ENCODE results near the gene PLEKHA3. TPM values are rescaled to one million over a fixed set of nuclear protein-coding genes. Genes with fewer than 3 reads are reported as not detected.

PLEKHA3 gene
- total RNA-seq, 1 experiment from 2014 or later = 26.8 TPM

DNA sequence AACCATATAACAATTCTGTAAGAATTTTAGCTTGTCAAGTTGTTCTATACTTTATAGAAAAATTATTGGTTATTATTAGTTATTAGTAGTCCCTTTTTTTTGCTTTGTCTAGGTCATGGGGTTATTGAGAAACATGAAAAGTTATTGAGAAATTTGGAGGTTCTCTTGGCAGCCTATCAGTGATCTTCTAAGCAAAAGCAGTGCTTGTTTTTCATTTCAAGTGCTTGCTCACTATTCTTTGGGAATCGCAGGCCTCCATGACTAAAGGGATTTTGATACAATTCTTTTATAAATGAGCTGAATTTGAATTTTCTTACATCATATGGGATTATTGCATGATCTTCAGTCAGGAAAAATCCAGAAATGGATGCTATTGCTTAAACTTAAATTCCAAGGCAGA, 25.8 kb downstream of the PLEKHA3 start:
- ChIA-PET RAD21 (ENCODE audit: low non-redundant PET in 1 of 2, low total read pairs in 2 of 2, uncharacterized antibody in 2 of 2, unreplicated experiment in 2 of 2) (no interaction called here), POLR2A (interaction anchor here (1.4 kb wide), 1 partner anchor 11 kb away, joined by 3 read pairs; no protein-coding TSS in a partner anchor), CTCF (no interaction called here)
- TF ChIP-seq RAD21 (IDR thresholded peaks at IDR 0.05; ENCODE audit: low read depth) = no peak
- no peak for TF ChIP-seq EZH2phosphoT487 (IDR thresholded peaks at IDR 0.05; ENCODE audit: borderline replicate concordance)
- TF ChIP-seq TCF7L2 (IDR thresholded peaks at IDR 0.05; ENCODE audit: borderline replicate concordance, extremely low read depth, insufficient read depth, insufficient read length) = no peak
- no peak for TF ChIP-seq FOSL1 (IDR thresholded peaks at IDR 0.05; ENCODE audit: low read depth)
- no peak for TF ChIP-seq SIN3A (IDR thresholded peaks at IDR 0.05; ENCODE audit: low read depth)
- no peak for TF ChIP-seq CTCF (IDR thresholded peaks at IDR 0.05 in 2 of 3, conservative IDR thresholded peaks at IDR 0.05 in 1 of 3; ENCODE audit: borderline replicate concordance in 1 of 3, insufficient read depth in 1 of 3, low read depth in 2 of 3, low read length in 2 of 3)
- no peak for TF ChIP-seq SP1 (IDR thresholded peaks at IDR 0.05; ENCODE audit: low read depth)
- TF ChIP-seq CEBPB (IDR thresholded peaks at IDR 0.05; ENCODE audit: low read depth) = no peak
- no peak for TF ChIP-seq YY1 (IDR thresholded peaks at IDR 0.05; ENCODE audit: extremely low read depth, insufficient replicate concordance, low read depth, low read length)
- TF ChIP-seq SRF (IDR thresholded peaks at IDR 0.05; ENCODE audit: low read depth) = no peak
- TF ChIP-seq ZFX (IDR thresholded peaks at IDR 0.05) = no peak
- no peak for TF ChIP-seq EGR1 (IDR thresholded peaks at IDR 0.05; ENCODE audit: low read depth)
- TF ChIP-seq ELF1 (IDR thresholded peaks at IDR 0.05; ENCODE audit: borderline replicate concordance, low read depth) = no peak
- TF ChIP-seq CBX3 (IDR thresholded peaks at IDR 0.05; ENCODE audit: low read depth) = no peak
- no peak for TF ChIP-seq ZNF274 (IDR thresholded peaks at IDR 0.05; ENCODE audit: low read depth, low read length)
- no peak for TF ChIP-seq ATF3 (IDR thresholded peaks at IDR 0.05)
- TF ChIP-seq, protein P1, sequence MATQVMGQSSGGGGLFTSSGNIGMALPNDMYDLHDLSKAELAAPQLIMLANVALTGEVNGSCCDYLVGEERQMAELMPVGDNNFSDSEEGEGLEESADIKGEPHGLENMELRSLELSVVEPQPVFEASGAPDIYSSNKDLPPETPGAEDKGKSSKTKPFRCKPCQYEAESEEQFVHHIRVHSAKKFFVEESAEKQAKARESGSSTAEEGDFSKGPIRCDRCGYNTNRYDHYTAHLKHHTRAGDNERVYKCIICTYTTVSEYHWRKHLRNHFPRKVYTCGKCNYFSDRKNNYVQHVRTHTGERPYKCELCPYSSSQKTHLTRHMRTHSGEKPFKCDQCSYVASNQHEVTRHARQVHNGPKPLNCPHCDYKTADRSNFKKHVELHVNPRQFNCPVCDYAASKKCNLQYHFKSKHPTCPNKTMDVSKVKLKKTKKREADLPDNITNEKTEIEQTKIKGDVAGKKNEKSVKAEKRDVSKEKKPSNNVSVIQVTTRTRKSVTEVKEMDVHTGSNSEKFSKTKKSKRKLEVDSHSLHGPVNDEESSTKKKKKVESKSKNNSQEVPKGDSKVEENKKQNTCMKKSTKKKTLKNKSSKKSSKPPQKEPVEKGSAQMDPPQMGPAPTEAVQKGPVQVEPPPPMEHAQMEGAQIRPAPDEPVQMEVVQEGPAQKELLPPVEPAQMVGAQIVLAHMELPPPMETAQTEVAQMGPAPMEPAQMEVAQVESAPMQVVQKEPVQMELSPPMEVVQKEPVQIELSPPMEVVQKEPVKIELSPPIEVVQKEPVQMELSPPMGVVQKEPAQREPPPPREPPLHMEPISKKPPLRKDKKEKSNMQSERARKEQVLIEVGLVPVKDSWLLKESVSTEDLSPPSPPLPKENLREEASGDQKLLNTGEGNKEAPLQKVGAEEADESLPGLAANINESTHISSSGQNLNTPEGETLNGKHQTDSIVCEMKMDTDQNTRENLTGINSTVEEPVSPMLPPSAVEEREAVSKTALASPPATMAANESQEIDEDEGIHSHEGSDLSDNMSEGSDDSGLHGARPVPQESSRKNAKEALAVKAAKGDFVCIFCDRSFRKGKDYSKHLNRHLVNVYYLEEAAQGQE (IDR thresholded peaks at IDR 0.05; ENCODE audit: low read depth) = no peak
- ATAC-seq (no peak), DNase-seq (ENCODE audit: low read depth, low spot score) (no peak)
- Histone ChIP-seq H3K9me3 (ENCODE audit: control insufficient read depth in 1 of 2, insufficient read depth in 1 of 2, low read depth in 1 of 2, low read length in 2 of 2) (no peaks in the 10 kb centered on the region), H3K4me1 (ENCODE audit: control insufficient read depth in 1 of 2, insufficient read depth in 2 of 2, low read length in 2 of 2) (no peaks in the 10 kb centered on the region), H4K20me1 (ENCODE audit: insufficient read depth) (no peaks in the 10 kb centered on the region), H3K27ac (ENCODE audit: low read depth, low read length) (no peak overlapping the region), H3K4me3 (replicated peaks in 1 of 2; ENCODE audit: low read depth in 1 of 2, low read length in 2 of 2) (no peak overlapping the region), H3K27me3 (ENCODE audit: insufficient read depth, low read length) (no peaks in the 10 kb centered on the region), H3K9me2 (ENCODE audit: insufficient read depth) (no peaks in the 10 kb centered on the region), H2AFZ (ENCODE audit: low read depth, low read length, poor library complexity, severe bottlenecking) (no peak overlapping the region), H3K36me3 (ENCODE audit: control insufficient read depth in 1 of 2, insufficient read depth in 2 of 2, low read length in 2 of 2) (peaks cover 10 to 17% of the 10 kb centered on the region in 2 experiments), H3K9ac (ENCODE audit: low read length) (no peak overlapping the region), H3K4me2 (ENCODE audit: low read length) (no peak overlapping the region), H3K79me2 (ENCODE audit: insufficient read depth, low read length) (no peaks in the 10 kb centered on the region)
- no TSS peak for BruUV-seq (replicated peaks)
- intact Hi-C loops (cut with micrococcal nuclease) = no loop called here
